ENCODE measurements around the gene CLIC5. TPM values are rescaled to one million over a fixed set of nuclear protein-coding genes. Genes with fewer than 3 reads are reported as not detected.

CLIC5 gene
- total RNA-seq, 1 experiment from 2014 or later: 0.20 TPM

GRCh38 chr6:45836438-45836824 lies 179.2 kb downstream of the CLIC5 start:
- H4K20me1 ChIP-seq (ENCODE audit: control insufficient read depth, insufficient read depth, insufficient read length): no peaks in the 10 kb centered on the region

More at GRCh38 chr6:45836438-45836824, 179.2 kb downstream of the CLIC5 start:
- Histone ChIP-seq H3K14ac (ENCODE audit: insufficient read depth, low read length) (no peak overlapping the region), H3K79me1 (ENCODE audit: insufficient read depth, low read depth, low read length, poor library complexity, severe bottlenecking) (no peaks in the 10 kb centered on the region), H4K91ac (ENCODE audit: insufficient read length, low read depth, low read length) (no peak overlapping the region), H2BK20ac (ENCODE audit: low read depth, low read length, poor library complexity, severe bottlenecking) (no peak overlapping the region), H3K4me1 (ENCODE audit: insufficient read depth, low read length) (no peaks in the 10 kb centered on the region), H3K27me3 (ENCODE audit: insufficient read depth, low read length) (no peaks in the 10 kb centered on the region), H3K9me3 (ENCODE audit: control insufficient read depth, low read depth, low read length) (no peaks in the 10 kb centered on the region), H2AK5ac (ENCODE audit: insufficient read length, low read length) (no peak overlapping the region), H2BK5ac (ENCODE audit: insufficient read length, low read length) (no peak overlapping the region), H3K56ac (ENCODE audit: insufficient read length, low read depth, low read length) (no peak overlapping the region), H4K8ac (replicated peaks; ENCODE audit: insufficient read length, low read depth, low read length) (no peak overlapping the region), H2AFZ (ENCODE audit: low read length) (no peak overlapping the region), H3K23ac (ENCODE audit: insufficient read length, low read depth, low read length) (no peak overlapping the region), H3K23me2 (ENCODE audit: insufficient read length, low read depth, low read length, poor library complexity, severe bottlenecking) (no peaks in the 10 kb centered on the region), H3K9ac (ENCODE audit: extremely low read depth, insufficient read length, low read length) (no peak overlapping the region), H2BK120ac (ENCODE audit: low read depth, low read length, poor library complexity, severe bottlenecking) (no peak overlapping the region), H4K5ac (ENCODE audit: insufficient read length, low read depth, low read length) (no peak overlapping the region), H2BK15ac (ENCODE audit: low read depth, low read length) (no peak overlapping the region), H3K27ac (ENCODE audit: insufficient read length, low read depth, low read length) (no peak overlapping the region), H3K18ac (ENCODE audit: insufficient read length, low read depth, low read length) (no peak overlapping the region), H3K4ac (ENCODE audit: low read depth, low read length) (no peak overlapping the region), H2BK12ac (ENCODE audit: insufficient read length, low read depth, low read length) (no peak overlapping the region), H3K79me2 (ENCODE audit: insufficient read depth, low read length) (no peaks in the 10 kb centered on the region), H3K4me2 (ENCODE audit: insufficient read depth, insufficient read length, low read length) (no peak overlapping the region), H3T11ph (ENCODE audit: low read length) (no peak overlapping the region)
- no peaks in the 10 kb centered on the region for H3K36me3 Mint-ChIP-seq (ENCODE audit: insufficient read depth in 1 of 3, low read depth in 3 of 3)
- H3K27ac Mint-ChIP-seq: no peak overlapping the region
- WGBS (ENCODE audit: extremely low coverage, insufficient read length, low lambda C conversion rate): no CpG with 5 or more reads among the region's 4 CpGs
- H3K9me3 Mint-ChIP-seq: no peaks in the 10 kb centered on the region
- H3K27me3 Mint-ChIP-seq (ENCODE audit: low read depth): peaks cover 8% of the 10 kb centered on the region
- H3K4me3 Mint-ChIP-seq: no peak overlapping the region
- TF ChIP-seq CTCF (conservative IDR thresholded peaks at IDR 0.05): no peak
- H3K4me1 Mint-ChIP-seq: no peaks in the 10 kb centered on the region
- no peak for DNase-seq

All from H9 (cell line).